ENCODE data around the gene FMO5. TPM values are rescaled to one million over a fixed set of nuclear protein-coding genes. Genes with fewer than 3 reads are reported as not detected.

The FMO5 gene
- total RNA-seq, 1 experiment from 2014 or later, result 0.57 TPM

DNA sequence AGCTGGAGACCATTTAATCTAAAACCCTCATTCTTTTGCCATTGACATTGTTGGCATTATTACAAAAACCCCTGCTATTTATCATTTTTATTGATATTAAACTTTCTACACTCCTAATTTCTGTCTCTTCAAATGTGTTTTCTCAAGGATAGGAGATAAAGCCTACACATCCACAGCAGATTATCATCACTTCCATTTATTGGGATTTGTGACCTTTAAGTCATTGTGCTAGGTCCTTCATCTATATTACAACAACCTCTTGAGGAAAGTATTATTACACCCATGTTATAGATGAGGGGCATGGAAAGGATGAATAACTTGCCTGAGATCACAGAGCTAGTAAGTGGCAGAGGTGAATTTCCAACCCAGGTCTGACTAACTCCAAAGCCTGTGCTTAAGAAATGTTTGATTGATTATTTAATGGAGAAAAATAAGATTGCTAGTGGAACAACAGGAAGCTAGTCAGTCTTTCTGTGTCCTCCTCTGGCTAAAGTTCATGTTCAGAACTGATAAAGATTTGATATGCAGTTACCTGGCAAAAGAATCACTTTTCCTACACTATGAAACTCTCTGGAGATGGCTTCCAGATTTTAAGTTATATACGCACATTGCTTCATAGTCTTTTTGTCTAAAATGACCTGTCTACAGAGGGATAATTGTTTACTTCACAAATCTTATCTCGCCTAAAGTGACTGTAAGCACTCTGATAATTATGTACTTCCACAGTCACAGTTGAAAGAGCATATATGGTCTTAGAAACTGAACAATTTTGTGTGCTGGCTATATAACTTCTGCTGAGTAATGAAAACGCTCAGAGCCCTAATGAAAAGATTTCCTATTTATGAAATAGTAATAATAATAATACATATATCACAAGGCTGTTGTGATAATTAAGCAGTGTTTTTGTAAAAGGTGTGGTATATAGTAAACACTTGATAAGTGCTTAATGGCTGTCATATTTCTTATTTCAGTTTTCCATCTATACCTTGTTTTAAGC, 15.0 kb downstream of the FMO5 start:
- in situ Hi-C loops (cut with HindIII; ENCODE audit: low pct_unique_long_range_greater_than_20kb, low sequenced_read_pairs), result no loop called here
- no TSS peak for BruUV-seq (replicated peaks)
- Histone ChIP-seq H3K9me3 (ENCODE audit: control insufficient read depth, insufficient read depth, low read depth, low read length) (no peaks in the 10 kb centered on the region), H3K4me3 (ENCODE audit: low read depth in 2 of 2, low read length in 2 of 2) (no peak overlapping the region), H3K27me3 (ENCODE audit: control insufficient read depth, insufficient read depth, low read length) (peaks cover 8% of the 10 kb centered on the region), H3K36me3 (ENCODE audit: control insufficient read depth, insufficient read depth, low read length) (no peaks in the 10 kb centered on the region), H3K4me1 (ENCODE audit: control insufficient read depth, insufficient read depth, low read length) (no peaks in the 10 kb centered on the region), H3K27ac (ENCODE audit: low read length) (no peak overlapping the region)
- ChIA-PET POLR2A (no interaction called here), CTCF (no interaction called here)
- DNase-seq (ENCODE audit: low read depth, low spot score) (no peak), ATAC-seq (no peak)
- intact Hi-C loops (cut with micrococcal nuclease; ENCODE audit: unreplicated experiment), result no loop called here
- no peak for TF ChIP-seq SIN3A (IDR thresholded peaks at IDR 0.05; ENCODE audit: borderline replicate concordance, insufficient read depth, low read depth, low read length)
- no peak for TF ChIP-seq REST (IDR thresholded peaks at IDR 0.05; ENCODE audit: insufficient read depth in 1 of 2, low read depth in 2 of 2, low read length in 1 of 2)
- TF ChIP-seq POLR2AphosphoS5 (IDR thresholded peaks at IDR 0.05; ENCODE audit: low read depth, low read length), result no peak
- no peak for TF ChIP-seq CTCF (IDR thresholded peaks at IDR 0.05)
- no peak for TF ChIP-seq TCF7L2 (IDR thresholded peaks at IDR 0.05; ENCODE audit: low read depth, low read length)

DNA sequence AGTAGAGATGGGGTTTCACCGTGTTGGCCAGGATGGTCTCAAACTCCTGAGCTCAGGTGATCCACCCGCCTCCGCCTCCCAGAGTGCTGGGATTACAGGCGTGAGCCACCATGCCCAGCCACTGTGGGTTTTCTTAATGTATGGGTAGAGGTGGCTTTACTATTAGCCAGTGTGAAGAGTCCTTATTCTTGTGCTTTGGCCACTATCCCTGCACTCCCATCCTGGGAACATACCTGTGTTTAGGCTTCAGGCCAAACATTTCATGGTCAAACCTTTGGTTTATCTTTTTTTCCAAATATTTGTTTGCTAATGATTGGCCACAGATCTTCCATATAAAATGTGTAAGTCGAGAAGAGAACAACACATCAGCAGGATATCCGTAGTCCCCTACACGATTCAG, 16.5 kb downstream of the FMO5 start:
- no peak for ATAC-seq
- in situ Hi-C loops (cut with HindIII; ENCODE audit: low pct_unique_long_range_greater_than_20kb, low sequenced_read_pairs), result no loop called here
- no peaks in the 10 kb centered on the region for H3K36me3 ChIP-seq (ENCODE audit: control insufficient read depth, insufficient read depth, low read length)
- no peak overlapping the region for H3K4me3 ChIP-seq (ENCODE audit: low read depth in 2 of 2, low read length in 2 of 2)
- no peak for TF ChIP-seq SIN3A (IDR thresholded peaks at IDR 0.05; ENCODE audit: borderline replicate concordance, insufficient read depth, low read depth, low read length)
- H3K9me3 ChIP-seq (ENCODE audit: control insufficient read depth, insufficient read depth, low read depth, low read length), result no peaks in the 10 kb centered on the region
- ChIA-PET CTCF (no interaction called here), POLR2A (no interaction called here)
- peaks cover 8% of the 10 kb centered on the region for H3K27me3 ChIP-seq (ENCODE audit: control insufficient read depth, insufficient read depth, low read length)
- intact Hi-C loops (cut with micrococcal nuclease; ENCODE audit: unreplicated experiment), result no loop called here
- BruUV-seq (replicated peaks), result no TSS peak
- no peak for DNase-seq (ENCODE audit: low read depth, low spot score)
- H3K27ac ChIP-seq (ENCODE audit: low read length), result no peak overlapping the region
- H3K4me1 ChIP-seq (ENCODE audit: control insufficient read depth, insufficient read depth, low read length), result no peaks in the 10 kb centered on the region

DNA sequence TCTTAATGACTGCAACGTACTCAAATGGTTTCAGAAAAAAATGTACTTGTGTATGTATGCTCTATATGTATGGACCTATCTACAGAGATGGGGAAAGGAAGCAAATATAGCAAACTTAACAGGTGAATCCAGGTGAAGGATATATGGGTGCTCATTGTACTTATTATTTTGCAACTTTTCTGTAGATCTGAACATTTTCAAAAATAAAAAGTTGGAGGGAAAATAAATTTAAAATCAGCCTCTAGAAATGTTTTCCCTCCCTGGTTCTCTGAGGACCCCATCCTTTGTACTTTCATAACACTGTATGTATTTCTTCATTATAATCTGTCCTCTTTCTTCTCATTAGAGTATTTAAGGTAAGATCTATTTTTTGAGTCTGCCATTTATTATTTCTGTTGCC, 17.9 kb downstream of the FMO5 start:
- no peaks in the 10 kb centered on the region for H3K9me3 ChIP-seq (ENCODE audit: control insufficient read depth, insufficient read depth, low read depth, low read length)
- in situ Hi-C loops (cut with HindIII; ENCODE audit: low pct_unique_long_range_greater_than_20kb, low sequenced_read_pairs) (no loop called here), intact Hi-C loops (cut with micrococcal nuclease; ENCODE audit: unreplicated experiment) (no loop called here)
- H3K4me1 ChIP-seq (ENCODE audit: control insufficient read depth, insufficient read depth, low read length), result no peaks in the 10 kb centered on the region
- no peak overlapping the region for H3K27ac ChIP-seq (ENCODE audit: low read length)
- no peaks in the 10 kb centered on the region for H3K36me3 ChIP-seq (ENCODE audit: control insufficient read depth, insufficient read depth, low read length)
- H3K27me3 ChIP-seq (ENCODE audit: control insufficient read depth, insufficient read depth, low read length), result peaks cover 4% of the 10 kb centered on the region
- ATAC-seq (no peak), DNase-seq (ENCODE audit: low read depth, low spot score) (no peak)
- no TSS peak for BruUV-seq (replicated peaks)
- ChIA-PET POLR2A (no interaction called here), CTCF (no interaction called here)
- TF ChIP-seq REST (IDR thresholded peaks at IDR 0.05; ENCODE audit: insufficient read depth in 1 of 2, low read depth in 2 of 2, low read length in 1 of 2), result no peak
- no peak for TF ChIP-seq CTCF (IDR thresholded peaks at IDR 0.05)
- no peak overlapping the region for H3K4me3 ChIP-seq (ENCODE audit: low read depth in 2 of 2, low read length in 2 of 2)
